OCI-LY3 (cell line): Measurements from ENCODE around the gene LHFPL3.

Experiments
- H2AFZ ChIP-seq: fragments of 200-600, 300-600 bp; shearing (Covaris generic); 2 replicates; pipeline ENCODE4 v1.6.0; 2014; ENCODE audit warnings: antibody characterized with exemption, low read depth, low read length
- H3K27ac ChIP-seq: fragments of 200-600, 300-600 bp; sonication (generic); 2 replicates; pipeline ENCODE4 v1.5.1; 2014; ENCODE audit warnings: mild to moderate bottlenecking, low read length, moderate library complexity, mixed read lengths
- H3K27me3 ChIP-seq: fragments of 200-600, 300-600 bp; sonication (generic); 2 replicates; pipeline ENCODE4 v1.6.1; 2014; ENCODE audit warnings: low read depth, low read length, mixed read lengths
- H3K36me3 ChIP-seq: fragments of 200-600, 300-600 bp; sonication (generic); replicated peaks from 2 replicates; pipeline ENCODE3; 2014; ENCODE audit warnings: low read depth, low read length, mixed read lengths
- H3K4me1 ChIP-seq: fragments of 300-600, 200-600 bp; sonication (generic); 2 replicates; pipeline ENCODE4 v1.6.1; 2014; ENCODE audit warnings: low read length, mixed read lengths
- H3K4me2 ChIP-seq: fragments of 200-600, 300-600 bp; sonication (generic); 2 replicates; pipeline ENCODE4 v1.6.1; 2014; ENCODE audit warnings: low read length, mixed read lengths
- H3K4me3 ChIP-seq: fragments of 300-600, 200-600 bp; sonication (generic); 2 replicates; pipeline ENCODE4 v1.5.1; 2014; ENCODE audit warnings: antibody characterized with exemption, mild to moderate bottlenecking, low read length, moderate library complexity
- H3K79me2 ChIP-seq: fragments of 300-600, 200-600 bp; shearing (Covaris generic); 2 replicates; pipeline ENCODE4 v1.6.1; 2014; ENCODE audit warnings: mild to moderate bottlenecking, low read length, mixed read lengths
- H3K9ac ChIP-seq: fragments of 300-600, 200-600 bp; shearing (Covaris generic); 2 replicates; pipeline ENCODE4 v1.6.0; 2014; ENCODE audit warnings: mild to moderate bottlenecking, low read length, moderate library complexity
- H3K9me3 ChIP-seq: fragments of 200-600, 300-600 bp; shearing (Covaris generic); 2 replicates; pipeline ENCODE4 v1.6.1; 2014; ENCODE audit warnings: low read length, mixed read lengths; ENCODE audit not compliant: insufficient read depth
- H4K20me1 ChIP-seq: fragments of 200-600, 300-600 bp; sonication (generic); 2 replicates; pipeline ENCODE4 v1.6.1; 2016; ENCODE audit warnings: low read length, mixed read lengths; ENCODE audit not compliant: insufficient read depth
- EZH2phosphoT487 ChIP-seq: fragments of 200-600 bp; shearing (Covaris generic); IDR thresholded peaks from 2 replicates; pipeline ENCODE4 v1.6.1; 2018; ENCODE audit warnings: antibody characterized with exemption, mixed run types, low read depth
- TF ChIP-seq, protein P1 (sequence below): fragments of 200-600, 300-600 bp; sonication (generic); IDR thresholded peaks from 2 replicates; pipeline ENCODE4 v1.5.1; 2014; ENCODE audit warnings: antibody characterized with exemption, low read length, low read depth

Gene LHFPL3

GRCh38 chr7:104382616-104383015 lies 54.2 kb downstream of the LHFPL3 start:
- TF ChIP-seq, protein P1, sequence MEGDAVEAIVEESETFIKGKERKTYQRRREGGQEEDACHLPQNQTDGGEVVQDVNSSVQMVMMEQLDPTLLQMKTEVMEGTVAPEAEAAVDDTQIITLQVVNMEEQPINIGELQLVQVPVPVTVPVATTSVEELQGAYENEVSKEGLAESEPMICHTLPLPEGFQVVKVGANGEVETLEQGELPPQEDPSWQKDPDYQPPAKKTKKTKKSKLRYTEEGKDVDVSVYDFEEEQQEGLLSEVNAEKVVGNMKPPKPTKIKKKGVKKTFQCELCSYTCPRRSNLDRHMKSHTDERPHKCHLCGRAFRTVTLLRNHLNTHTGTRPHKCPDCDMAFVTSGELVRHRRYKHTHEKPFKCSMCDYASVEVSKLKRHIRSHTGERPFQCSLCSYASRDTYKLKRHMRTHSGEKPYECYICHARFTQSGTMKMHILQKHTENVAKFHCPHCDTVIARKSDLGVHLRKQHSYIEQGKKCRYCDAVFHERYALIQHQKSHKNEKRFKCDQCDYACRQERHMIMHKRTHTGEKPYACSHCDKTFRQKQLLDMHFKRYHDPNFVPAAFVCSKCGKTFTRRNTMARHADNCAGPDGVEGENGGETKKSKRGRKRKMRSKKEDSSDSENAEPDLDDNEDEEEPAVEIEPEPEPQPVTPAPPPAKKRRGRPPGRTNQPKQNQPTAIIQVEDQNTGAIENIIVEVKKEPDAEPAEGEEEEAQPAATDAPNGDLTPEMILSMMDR: no peak
- TF ChIP-seq EZH2phosphoT487: no peak
- Histone ChIP-seq H3K4me3 (no peak overlapping the region), H3K79me2 (peaks cover 15% of the 10 kb centered on the region), H2AFZ (no peak overlapping the region), H3K4me1 (peaks cover 5% of the 10 kb centered on the region), H4K20me1 (no peaks in the 10 kb centered on the region), H3K27ac (no peak overlapping the region), H3K9ac (no peak overlapping the region), H3K9me3 (peaks cover 12% of the 10 kb centered on the region; the same call in 1 of the 2 replicates), H3K4me2 (no peak overlapping the region), H3K36me3 (peaks cover 45% of the 10 kb centered on the region), H3K27me3 (no peaks in the 10 kb centered on the region)

DNA sequence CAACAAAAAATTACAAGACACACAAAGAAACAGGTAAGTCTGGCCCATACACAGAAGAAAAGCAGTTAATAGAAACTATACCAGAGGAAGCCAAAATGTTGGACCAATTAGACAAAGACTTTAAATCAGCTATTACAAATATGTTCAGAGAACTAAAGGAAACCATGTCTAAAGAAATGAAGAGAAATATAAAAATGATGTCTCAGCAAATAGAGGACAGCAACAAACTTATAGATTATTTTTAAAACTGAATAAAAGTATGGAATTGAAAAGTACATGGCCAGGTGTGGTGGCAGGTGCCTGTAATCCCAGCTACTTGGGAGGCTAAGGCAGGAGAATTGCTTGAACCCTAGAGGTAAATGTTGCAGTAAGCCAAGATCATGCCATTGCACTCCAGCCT lies 58.5 kb downstream of the LHFPL3 start:
- Histone ChIP-seq H3K36me3 (peaks cover 43% of the 10 kb centered on the region), H3K27me3 (no peaks in the 10 kb centered on the region), H3K4me2 (no peak overlapping the region), H3K4me1 (peaks cover 5% of the 10 kb centered on the region), H3K4me3 (no peak overlapping the region), H3K79me2 (peaks cover 11% of the 10 kb centered on the region), H3K9me3 (peaks cover 26% of the 10 kb centered on the region), H2AFZ (no peak overlapping the region), H3K27ac (no peak overlapping the region), H4K20me1 (no peaks in the 10 kb centered on the region), H3K9ac (no peak overlapping the region)
- TF ChIP-seq, protein P1: no peak
- TF ChIP-seq EZH2phosphoT487: no peak

GRCh38 chr7:104388222-104388621 lies 59.8 kb downstream of the LHFPL3 start:
- no peak overlapping the region for H2AFZ ChIP-seq
- TF ChIP-seq, protein P1: no peak
- H3K27me3 ChIP-seq: no peaks in the 10 kb centered on the region
- no peak overlapping the region for H3K4me2 ChIP-seq
- H3K4me1 ChIP-seq: peaks cover 2% of the 10 kb centered on the region
- peaks cover 1% of the 10 kb centered on the region; the same call in 1 of the 2 replicates for H3K79me2 ChIP-seq
- H3K9me3 ChIP-seq: peaks cover 26% of the 10 kb centered on the region
- H4K20me1 ChIP-seq: no peaks in the 10 kb centered on the region
- H3K4me3 ChIP-seq: no peak overlapping the region
- H3K9ac ChIP-seq: no peak overlapping the region
- peaks cover 37% of the 10 kb centered on the region for H3K36me3 ChIP-seq
- no peak overlapping the region for H3K27ac ChIP-seq

DNA sequence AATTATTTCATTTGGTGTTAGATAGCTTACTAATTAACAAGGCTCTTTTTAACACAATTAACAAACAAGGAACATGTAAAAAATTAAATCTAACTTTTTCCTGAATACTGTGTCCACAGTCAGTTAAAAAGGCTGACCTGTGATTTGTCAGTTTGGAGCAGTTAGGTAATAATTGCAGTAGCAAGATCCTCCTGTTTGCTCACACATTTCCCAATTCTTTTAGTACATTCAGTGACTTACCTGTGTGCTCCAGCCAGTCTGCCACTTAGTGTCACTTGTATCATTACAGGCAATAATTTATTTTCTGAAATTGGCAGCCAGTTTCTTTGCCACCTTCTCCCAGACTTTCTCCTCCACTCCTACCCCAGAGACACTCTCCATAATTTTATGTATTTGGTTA lies 66.8 kb downstream of the LHFPL3 start:
- Histone ChIP-seq H3K9me3 (no peaks in the 10 kb centered on the region), H2AFZ (no peak overlapping the region), H3K79me2 (no peaks in the 10 kb centered on the region), H4K20me1 (no peaks in the 10 kb centered on the region), H3K27ac (no peak overlapping the region), H3K4me1 (peaks cover 4% of the 10 kb centered on the region; the same call in 1 of the 2 replicates), H3K36me3 (no peaks in the 10 kb centered on the region), H3K27me3 (no peaks in the 10 kb centered on the region), H3K4me2 (no peak overlapping the region), H3K4me3 (no peak overlapping the region), H3K9ac (no peak overlapping the region)
- TF ChIP-seq, protein P1: no peak
- TF ChIP-seq EZH2phosphoT487: no peak
